Cardiac muscle cell (in vitro differentiated cells and primary cell): ENCODE results near the gene NCBP2L. TPM values are rescaled to one million over a fixed set of nuclear protein-coding genes. Genes with fewer than 3 reads are reported as not detected.

Experiments used
- DNase-seq, 2 donors: peaks; one replicate each; pipeline versions ENCODE4 v3.0.0 to v3.0.0-alpha.2; 2010 to 2017; ENCODE audit warnings: low read depth in 1 of 2, low spot score in 1 of 2
- H3K27ac ChIP-seq: fragments of 200-600 bp; sonication (generic); 2 replicates; pipeline ENCODE4 v1.5.1; 2016
- H3K27me3 ChIP-seq: fragments of 200-600 bp; sonication (generic); 2 replicates; pipeline ENCODE4 v1.6.0; 2016; ENCODE audit warnings: control low read depth
- H3K36me3 ChIP-seq: fragments of 200-600 bp; sonication (generic); 2 replicates; pipeline ENCODE4 v1.5.1; 2016; ENCODE audit warnings: control low read depth
- H3K4me1 ChIP-seq: fragments of 200-600 bp; sonication (generic); 2 replicates; pipeline ENCODE4 v1.8.1; 2017; ENCODE audit warnings: low read depth, mild to moderate bottlenecking, mixed run types
- H3K4me3 ChIP-seq: fragments of 200-600 bp; sonication (generic); 2 replicates; pipeline ENCODE4 v1.5.1; 2016; ENCODE audit warnings: mild to moderate bottlenecking
- H3K9me3 ChIP-seq: fragments of 200-600 bp; sonication (generic); 2 replicates; pipeline ENCODE4 v1.5.1; 2017; ENCODE audit warnings: low read depth, mild to moderate bottlenecking, control low read depth
- polyA plus RNA-seq: library from polyadenylated mRNA; unstranded; fragments of >200 nt; fragmentation: Nextera tagmentation; extraction: Ambion mirVana; gene quantifications from 2 replicates; pipeline ENCODE4 v1.2.1, GENCODE V29; 2016
- total RNA-seq: library from RNA; depleted of rRNA; stranded (reverse); fragments of >200 nt; gene quantifications from 2 replicates; pipeline ENCODE4 v1.2.3, GENCODE V29; 2016
- TF ChIP-seq, protein P1 (sequence below): IDR thresholded peaks from 2 replicates; pipeline ENCODE4 v1.5.1; 2012; ENCODE audit warnings: low read depth, mild to moderate bottlenecking, low read length

The NCBP2L gene
- total and polyA plus RNA-seq, 2 experiments from 2014 or later: 0.16 TPM; not detected in 1

DNA sequence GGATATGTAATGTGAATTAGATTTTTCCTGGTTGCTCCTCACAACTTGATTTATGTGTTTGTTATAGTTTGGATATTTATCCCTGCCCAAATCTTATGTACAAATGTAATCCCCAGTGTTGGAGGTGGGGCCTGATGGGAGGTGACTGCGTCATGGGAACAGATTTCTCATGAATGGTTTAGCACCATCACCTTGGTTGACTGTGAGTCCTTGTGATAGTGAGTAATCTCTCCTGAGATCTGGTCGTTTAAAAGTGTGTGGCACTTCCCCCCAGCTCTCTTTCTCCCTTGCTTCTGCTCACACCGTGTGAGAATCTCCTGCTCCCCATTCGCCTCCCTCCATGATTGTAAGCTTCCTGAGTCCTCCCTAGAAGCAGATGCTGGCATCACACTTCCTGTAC is 50.3 kb downstream of the NCBP2L start:
- Histone ChIP-seq H3K4me3 (no peak overlapping the region), H3K27me3 (no peaks in the 10 kb centered on the region), H3K4me1 (peaks cover 10% of the 10 kb centered on the region), H3K36me3 (no peaks in the 10 kb centered on the region), H3K27ac (no peak overlapping the region), H3K9me3 (no peaks in the 10 kb centered on the region)
- TF ChIP-seq, protein P1, sequence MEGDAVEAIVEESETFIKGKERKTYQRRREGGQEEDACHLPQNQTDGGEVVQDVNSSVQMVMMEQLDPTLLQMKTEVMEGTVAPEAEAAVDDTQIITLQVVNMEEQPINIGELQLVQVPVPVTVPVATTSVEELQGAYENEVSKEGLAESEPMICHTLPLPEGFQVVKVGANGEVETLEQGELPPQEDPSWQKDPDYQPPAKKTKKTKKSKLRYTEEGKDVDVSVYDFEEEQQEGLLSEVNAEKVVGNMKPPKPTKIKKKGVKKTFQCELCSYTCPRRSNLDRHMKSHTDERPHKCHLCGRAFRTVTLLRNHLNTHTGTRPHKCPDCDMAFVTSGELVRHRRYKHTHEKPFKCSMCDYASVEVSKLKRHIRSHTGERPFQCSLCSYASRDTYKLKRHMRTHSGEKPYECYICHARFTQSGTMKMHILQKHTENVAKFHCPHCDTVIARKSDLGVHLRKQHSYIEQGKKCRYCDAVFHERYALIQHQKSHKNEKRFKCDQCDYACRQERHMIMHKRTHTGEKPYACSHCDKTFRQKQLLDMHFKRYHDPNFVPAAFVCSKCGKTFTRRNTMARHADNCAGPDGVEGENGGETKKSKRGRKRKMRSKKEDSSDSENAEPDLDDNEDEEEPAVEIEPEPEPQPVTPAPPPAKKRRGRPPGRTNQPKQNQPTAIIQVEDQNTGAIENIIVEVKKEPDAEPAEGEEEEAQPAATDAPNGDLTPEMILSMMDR: no peak
- no peak for DNase-seq

GRCh38 chrX:107829878-107830277 is 52.3 kb downstream of the NCBP2L start:
- H3K27me3 ChIP-seq: no peaks in the 10 kb centered on the region
- TF ChIP-seq, protein P1: no peak
- H3K9me3 ChIP-seq: no peaks in the 10 kb centered on the region
- no peaks in the 10 kb centered on the region for H3K36me3 ChIP-seq
- no peak overlapping the region for H3K4me3 ChIP-seq
- H3K4me1 ChIP-seq: peaks cover 10% of the 10 kb centered on the region
- H3K27ac ChIP-seq: no peak overlapping the region
- DNase-seq: no peak

DNA sequence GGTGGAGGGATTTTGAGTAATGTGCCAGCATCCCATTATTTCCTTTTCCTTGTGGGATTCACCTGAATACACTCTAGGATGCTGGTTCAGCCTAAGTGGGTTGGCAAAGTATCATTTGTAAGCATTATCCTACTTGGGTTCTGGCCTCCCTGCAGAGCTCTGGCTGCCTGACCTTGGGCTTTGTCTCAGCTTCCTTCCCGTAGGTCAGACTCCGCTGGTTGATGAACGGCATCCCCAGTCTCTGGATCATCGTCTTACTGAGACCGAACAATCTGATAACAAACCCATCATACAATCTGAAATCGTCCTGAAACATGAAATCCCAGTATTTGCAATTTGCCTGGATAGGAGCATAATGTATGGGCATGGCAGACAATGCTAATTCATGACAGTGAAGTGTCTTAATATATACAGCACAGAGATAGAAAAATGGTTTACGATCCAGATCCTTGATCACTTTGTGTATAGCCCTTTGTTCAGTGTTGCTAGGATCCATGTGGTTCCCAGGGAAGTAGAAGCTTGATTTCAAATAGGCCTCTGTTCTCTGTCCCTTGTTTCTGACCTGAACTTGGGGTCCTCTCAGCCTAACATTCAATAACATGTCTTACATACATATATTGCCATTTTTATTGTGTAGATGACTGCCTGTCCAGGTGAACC is 53.7 kb downstream of the NCBP2L start:
- no peaks in the 10 kb centered on the region for H3K36me3 ChIP-seq
- no peaks in the 10 kb centered on the region for H3K9me3 ChIP-seq
- H3K27ac ChIP-seq: no peak overlapping the region
- DNase-seq: no peak
- TF ChIP-seq, protein P1: no peak
- H3K27me3 ChIP-seq: no peaks in the 10 kb centered on the region
- peaks cover 10% of the 10 kb centered on the region for H3K4me1 ChIP-seq
- H3K4me3 ChIP-seq: no peak overlapping the region

DNA sequence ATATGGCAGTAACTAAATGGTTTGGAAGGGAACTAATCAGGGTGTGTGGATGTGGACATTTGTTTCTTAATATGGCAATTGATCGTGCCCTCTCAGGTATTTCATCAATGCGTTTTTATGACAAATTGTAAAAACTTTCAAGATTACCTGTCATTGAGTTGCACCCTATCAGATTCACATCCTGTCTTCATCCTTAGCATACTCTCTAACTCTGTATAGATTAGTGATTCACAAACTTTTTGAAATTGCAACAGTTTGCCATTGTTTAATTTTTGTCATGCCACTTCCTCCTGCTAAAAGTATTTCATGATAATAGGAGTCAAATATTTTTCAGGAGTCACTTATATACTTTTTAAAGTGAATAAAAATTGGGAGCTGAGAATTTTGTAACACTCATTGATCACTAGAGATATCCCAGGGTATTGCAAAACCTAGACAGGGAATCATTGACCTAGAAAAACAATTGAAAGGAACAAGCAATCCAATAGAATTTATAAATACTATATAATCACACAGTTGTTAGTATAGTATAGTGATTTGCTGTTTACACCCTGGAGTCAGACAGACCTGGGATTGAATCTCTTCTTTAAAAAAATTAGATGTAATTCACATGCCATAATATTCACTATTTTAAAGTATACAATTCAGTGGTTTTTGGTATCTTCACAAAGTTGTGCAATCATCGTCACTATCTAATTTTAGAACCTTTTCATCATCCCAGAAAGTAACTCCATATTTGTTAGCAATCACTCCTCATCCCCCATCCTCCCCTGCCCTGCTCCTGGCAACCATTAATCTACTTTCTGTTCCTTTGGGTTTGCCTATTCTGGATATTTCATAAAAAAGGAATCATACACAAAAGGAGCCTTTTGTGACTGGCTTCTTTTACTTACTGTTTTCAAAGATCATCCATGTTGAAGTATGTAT is 57.0 kb downstream of the NCBP2L start:
- H3K27ac ChIP-seq: no peak overlapping the region
- no peaks in the 10 kb centered on the region for H3K27me3 ChIP-seq
- H3K4me1 ChIP-seq: no peaks in the 10 kb centered on the region
- H3K4me3 ChIP-seq: no peak overlapping the region
- H3K9me3 ChIP-seq: no peaks in the 10 kb centered on the region
- no peaks in the 10 kb centered on the region for H3K36me3 ChIP-seq
- DNase-seq: peak in 1 of 2 donors; percentile 43
- TF ChIP-seq, protein P1: no peak

DNA sequence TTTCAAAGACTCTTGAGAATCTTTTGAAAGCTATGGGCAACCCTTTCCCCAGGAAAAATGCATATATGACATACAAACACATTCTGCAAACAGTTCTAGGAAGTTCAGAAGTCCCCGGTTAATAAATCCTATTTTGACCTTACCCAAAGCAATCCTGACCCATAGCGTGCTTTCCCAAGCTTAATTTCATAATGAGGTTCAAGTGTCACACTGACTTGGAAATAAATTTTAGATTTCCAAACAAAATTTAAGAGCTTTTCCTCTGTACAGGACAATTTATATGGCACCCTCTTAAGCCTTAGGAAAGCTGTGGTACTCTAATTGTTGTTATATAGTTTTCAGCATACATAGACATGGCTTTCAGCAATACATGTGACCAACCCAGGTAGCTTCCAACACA is 59.4 kb downstream of the NCBP2L start:
- no peaks in the 10 kb centered on the region for H3K27me3 ChIP-seq
- no peaks in the 10 kb centered on the region for H3K36me3 ChIP-seq
- no peak for DNase-seq
- no peaks in the 10 kb centered on the region for H3K9me3 ChIP-seq
- H3K27ac ChIP-seq: no peak overlapping the region
- no peak overlapping the region for H3K4me3 ChIP-seq
- no peaks in the 10 kb centered on the region for H3K4me1 ChIP-seq
- TF ChIP-seq, protein P1: no peak
